ENCODE measurements around the gene LRCH1.

GRCh38 chr13:46527237-46527636 is 25.7 kb upstream of the LRCH1 start:
- TF ChIP-seq EGR1 (IDR thresholded peaks at IDR 0.05; ENCODE audit: low read depth in 2 of 2) (no peak), CTCF (IDR thresholded peaks at IDR 0.05; ENCODE audit: low read depth, low read length, missing input control) (no peak), REST (IDR thresholded peaks at IDR 0.05) (no peak), FOXA1 (IDR thresholded peaks at IDR 0.05) (no peak), GABPA (IDR thresholded peaks at IDR 0.05 in 1 of 2, conservative IDR thresholded peaks at IDR 0.05 in 1 of 2) (no peak)
